Stomach (tissue), 9 donors: ENCODE data around the gene XPC. TPM values are rescaled to one million over a fixed set of nuclear protein-coding genes. Genes with fewer than 3 reads are reported as not detected.

Experiments used
- DNase-seq, 2 donors: peaks; one replicate each; pipeline versions ENCODE4 v3.0.0 to v3.0.0-alpha.2; 2013 to 2019
- H3K27ac ChIP-seq, 5 donors: fragments of 200-600 bp in 4 of 5; sonication (generic) in 4 of 5; one replicate each; pipeline ENCODE4 v1.5.1; 2013 to 2019; ENCODE audit warnings: mild to moderate bottlenecking in 1 of 5, moderate library complexity in 1 of 5
- H3K27me3 ChIP-seq, 3 donors: fragments of 200-600 bp; sonication (generic); one replicate each; pipeline ENCODE4 v1.5.1; 2017 to 2019; ENCODE audit warnings: mixed run types in 1 of 3
- H3K36me3 ChIP-seq, 4 donors: fragments of 200-600 bp; sonication (generic); 1 replicate in 3 of 4; 2 replicates in 1 of 4; pipeline ENCODE4 v1.5.1; 2016 to 2019
- H3K4me1 ChIP-seq, 4 donors: fragments of 200-600 bp; sonication (generic); one replicate each; pipeline ENCODE4 v1.5.1; 2016 to 2019
- H3K4me3 ChIP-seq, 4 donors: fragments of 200-600 bp; sonication (generic) in 3 of 4; one replicate each; pipeline ENCODE4 v1.5.1; 2016 to 2019; ENCODE audit warnings: mild to moderate bottlenecking in 1 of 4
- H3K9me3 ChIP-seq, 4 donors: fragments of 200-600 bp; sonication (generic); one replicate each; pipeline ENCODE4 v1.5.1; 2016 to 2019
- CTCF ChIP-seq, 7 experiments: fragments of 450-650 bp in 4 of 7; fragments of 200-600 bp in 3 of 7; sonication (generic) in 3 of 7; IDR thresholded peaks; one replicate each; pipeline ENCODE4 v1.5.1; 2016 to 2019; ENCODE audit warnings: antibody characterized with exemption in 7 of 7, control low read depth in 2 of 7, mild to moderate bottlenecking in 1 of 7
- EP300 ChIP-seq: sonication (generic); formaldehyde crosslinking; IDR thresholded peaks from one replicate; pipeline ENCODE4 v1.6.1; 2017; ENCODE audit warnings: antibody characterized with exemption
- POLR2A ChIP-seq, 4 donors: fragments of 450-650 bp; IDR thresholded peaks; one replicate each; pipeline ENCODE4 v1.6.1; 2016; ENCODE audit warnings: antibody characterized with exemption in 4 of 4, control low read depth in 2 of 4, mild to moderate bottlenecking in 1 of 4, moderate library complexity in 1 of 4
- POLR2AphosphoS5 ChIP-seq, 3 donors: sonication (generic); formaldehyde crosslinking; IDR thresholded peaks; one replicate each; pipeline ENCODE4 v1.6.1; 2016; ENCODE audit warnings: antibody characterized with exemption in 3 of 3
- WGBS, 5 donors: extraction: QIAGEN DNeasy Blood & Tissue Kit in 3 of 5; methylation state at CpG; one replicate each; pipeline versions ENCODE4 v1.1.5 to v1.1.7; 2013 to 2018; 5-methylcytosine and 5-hydroxymethylcytosine counted together
- intact Hi-C: fragments of 100-400 bp; cut with DNase I; formaldehyde crosslinking; loops from one replicate; pipeline ENCODE4 v1.15.1; 2023; ENCODE audit warnings: low total_unique reads
- polyA plus RNA-seq, 3 donors: library from polyadenylated mRNA; stranded (reverse); fragments of 200-250 nt; gene quantifications; one replicate each; pipeline ENCODE4 v1.2.3, GENCODE V29; 2013
- total RNA-seq, 5 donors: library from RNA; depleted of rRNA; stranded (reverse); fragments of >200 nt; gene quantifications; one replicate each; pipeline versions ENCODE4 v1.1.0 to v1.2.3, GENCODE V29; 2014 to 2016
- donor health status: healthy with polysubstance abuse.
- donor health status: Bipolar disorder and iron deficiency.
- donor health status: healthy.

The XPC gene
- total and polyA plus RNA-seq, 8 donors = 8.8 to 51.0 (median 36.2) TPM

GRCh38 chr3:14147066-14147435 is 31.4 kb downstream of the XPC start:
- intact Hi-C loops = no loop called here
- H3K27me3 ChIP-seq = no peaks in the 10 kb centered on the region
- DNase-seq = no peak
- no peak for TF ChIP-seq POLR2A (IDR thresholded peaks at IDR 0.05)
- no peak for TF ChIP-seq POLR2AphosphoS5 (IDR thresholded peaks at IDR 0.05)
- no peak for TF ChIP-seq CTCF (IDR thresholded peaks at IDR 0.05)
- no peak for TF ChIP-seq EP300
- peaks cover 35 to 74% (median 72%) of the 10 kb centered on the region in 4 donors for H3K36me3 ChIP-seq
- H3K4me1 ChIP-seq = peaks cover 22 to 42% (median 33%) of the 10 kb centered on the region in 4 donors
- H3K9me3 ChIP-seq = no peaks in the 10 kb centered on the region
- H3K27ac ChIP-seq = peak overlapping the region in 1 of 5 donors; percentile 92
- no peak overlapping the region for H3K4me3 ChIP-seq
- WGBS, 5 donors = 85 to 98% (median 96%) methylated on average over 4 to 5 of the region's 5 CpGs

DNA sequence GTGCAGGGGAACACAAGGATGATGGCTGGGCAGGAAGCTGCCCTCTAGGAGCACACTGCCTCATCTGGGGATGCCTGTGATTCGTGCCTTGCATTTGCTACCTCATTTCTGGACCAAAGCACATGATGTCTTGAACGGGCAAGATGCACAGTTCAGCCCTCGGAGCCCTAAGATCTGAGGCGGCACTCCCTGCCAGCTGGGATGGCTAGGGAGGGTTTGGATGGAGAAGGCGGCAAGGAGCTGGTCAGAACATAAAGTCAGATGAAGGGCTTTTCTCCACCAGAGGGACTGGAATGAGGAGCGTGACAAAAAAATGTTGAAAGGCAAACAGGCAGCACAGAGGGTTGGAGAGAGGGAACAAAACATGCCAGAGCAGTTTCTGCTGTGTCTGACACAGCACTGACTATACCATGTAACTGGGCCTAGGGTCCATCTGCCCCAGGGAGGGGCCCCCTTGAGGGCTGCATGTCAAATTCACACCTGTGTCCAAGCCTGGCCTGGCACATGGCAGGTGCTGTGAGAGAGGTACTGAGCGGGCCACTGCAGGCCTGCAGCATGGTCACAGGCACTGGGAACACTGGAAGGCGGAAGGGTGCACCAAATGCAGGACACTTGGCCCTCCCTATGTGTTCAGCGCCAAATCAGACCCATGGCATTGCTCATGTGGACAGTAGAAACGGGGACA is 31.9 kb downstream of the XPC start:
- no peak for TF ChIP-seq EP300
- TF ChIP-seq CTCF (IDR thresholded peaks at IDR 0.05) = no peak
- TF ChIP-seq POLR2A (IDR thresholded peaks at IDR 0.05) = no peak
- TF ChIP-seq POLR2AphosphoS5 (IDR thresholded peaks at IDR 0.05) = no peak
- H3K36me3 ChIP-seq = peaks cover 35 to 74% (median 72%) of the 10 kb centered on the region in 4 donors
- peak in 1 of 2 donors; percentile 2 for DNase-seq

DNA sequence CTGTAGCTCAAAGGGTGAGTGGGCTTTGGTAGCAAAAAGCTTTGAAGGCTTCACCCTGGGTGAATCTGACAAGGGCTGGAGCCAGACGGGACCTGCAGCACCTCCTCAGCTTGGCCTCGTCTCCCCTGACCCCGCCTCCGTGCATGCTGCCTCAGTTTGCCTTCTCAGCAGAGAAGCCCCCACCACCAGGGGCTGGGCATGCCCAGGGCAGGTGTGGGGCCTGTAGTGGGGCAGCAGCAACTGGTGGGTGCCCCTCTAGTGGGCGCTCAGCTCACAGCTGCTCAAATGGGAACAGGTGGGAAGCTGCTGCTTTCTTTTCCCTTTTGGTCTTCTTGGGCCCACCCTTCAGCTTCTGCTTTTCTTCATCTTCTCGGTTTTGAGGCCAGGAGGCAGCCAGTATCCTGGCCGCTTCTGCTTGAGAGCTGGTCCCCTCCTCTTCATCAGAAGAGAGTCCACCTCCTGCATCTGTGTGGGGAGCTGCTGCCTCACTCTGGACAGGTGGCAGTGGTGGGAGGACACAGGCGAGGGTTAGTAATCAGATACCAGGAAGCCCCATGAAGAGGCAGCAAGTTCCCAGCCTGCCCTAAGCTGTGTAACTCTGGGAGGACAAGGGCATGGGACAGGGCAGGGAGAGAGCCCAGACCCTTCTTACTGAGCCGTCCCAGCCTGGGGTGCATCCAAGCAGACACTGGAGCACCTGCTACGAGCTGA is 32.6 kb downstream of the XPC start:
- TF ChIP-seq POLR2A (IDR thresholded peaks at IDR 0.05) (no peak), CTCF (IDR thresholded peaks at IDR 0.05) (no peak), POLR2AphosphoS5 (IDR thresholded peaks at IDR 0.05) (no peak), EP300 (no peak)
- Histone ChIP-seq H3K36me3 (peaks cover 35 to 74% (median 72%) of the 10 kb centered on the region in 4 donors), H3K27ac (peak overlapping the region in 4 of 5 donors; percentile 81 to 92 (median 88)), H3K27me3 (no peaks in the 10 kb centered on the region), H3K9me3 (no peaks in the 10 kb centered on the region), H3K4me3 (no peak overlapping the region), H3K4me1 (peaks cover 22 to 46% (median 33%) of the 10 kb centered on the region in 4 donors)
- intact Hi-C loops = no loop called here
- WGBS, 5 donors = 84 to 95% (median 87%) methylated on average over 9 to 10 of the region's 10 CpGs
- DNase-seq = peak in 1 of 2 donors; percentile 20

More for the DNA sequence above, 31.9 kb downstream of the XPC start:
- peaks cover 22 to 44% (median 33%) of the 10 kb centered on the region in 4 donors for H3K4me1 ChIP-seq
- peak overlapping the region in 4 of 5 donors; percentile 27 to 92 (median 88) for H3K27ac ChIP-seq
- no peak overlapping the region for H3K4me3 ChIP-seq
- intact Hi-C loops = no loop called here
- 85 to 92% (median 90%) methylated on average over 9 to 10 of the region's 10 CpGs for WGBS, 5 donors
- no peaks in the 10 kb centered on the region for H3K9me3 ChIP-seq
- H3K27me3 ChIP-seq = no peaks in the 10 kb centered on the region

DNA sequence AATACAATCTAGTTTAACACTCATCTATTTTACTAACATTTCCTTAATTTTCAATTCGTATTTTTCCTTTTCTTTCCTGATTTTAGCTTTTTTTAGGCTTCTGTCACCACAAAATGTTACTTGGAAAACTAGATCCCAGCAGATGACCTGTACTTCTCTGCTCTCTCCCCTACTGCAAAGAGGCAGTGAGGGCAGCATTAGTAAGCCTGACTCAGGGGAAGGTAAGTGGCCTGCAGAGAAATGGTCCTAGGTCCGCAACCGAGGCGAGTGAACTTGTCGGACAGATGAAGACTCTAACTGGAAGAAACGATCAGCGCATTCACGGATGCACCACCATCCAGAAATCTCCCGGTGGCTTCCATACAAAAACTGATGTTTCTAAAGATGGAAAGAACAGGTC is 33.2 kb downstream of the XPC start:
- Histone ChIP-seq H3K27ac (peak overlapping the region in 4 of 5 donors; percentile 81 to 92 (median 88)), H3K36me3 (peaks cover 35 to 74% (median 72%) of the 10 kb centered on the region in 4 donors), H3K4me1 (peaks cover 22 to 46% (median 33%) of the 10 kb centered on the region in 4 donors), H3K9me3 (no peaks in the 10 kb centered on the region), H3K27me3 (no peaks in the 10 kb centered on the region), H3K4me3 (no peak overlapping the region)
- peak in 1 of 2 donors; percentile 19 for DNase-seq
- intact Hi-C loops = no loop called here
- WGBS, 5 donors = 85 to 94% (median 92%) methylated on average over 9 of the region's 9 CpGs
- TF ChIP-seq POLR2AphosphoS5 (IDR thresholded peaks at IDR 0.05) = no peak
- no peak for TF ChIP-seq POLR2A (IDR thresholded peaks at IDR 0.05)
